ENCODE results near the gene UBL5.
A peak's percentile ranks its signal among the peaks of the same experiment; 100 is the strongest.

The UBL5 gene

DNA sequence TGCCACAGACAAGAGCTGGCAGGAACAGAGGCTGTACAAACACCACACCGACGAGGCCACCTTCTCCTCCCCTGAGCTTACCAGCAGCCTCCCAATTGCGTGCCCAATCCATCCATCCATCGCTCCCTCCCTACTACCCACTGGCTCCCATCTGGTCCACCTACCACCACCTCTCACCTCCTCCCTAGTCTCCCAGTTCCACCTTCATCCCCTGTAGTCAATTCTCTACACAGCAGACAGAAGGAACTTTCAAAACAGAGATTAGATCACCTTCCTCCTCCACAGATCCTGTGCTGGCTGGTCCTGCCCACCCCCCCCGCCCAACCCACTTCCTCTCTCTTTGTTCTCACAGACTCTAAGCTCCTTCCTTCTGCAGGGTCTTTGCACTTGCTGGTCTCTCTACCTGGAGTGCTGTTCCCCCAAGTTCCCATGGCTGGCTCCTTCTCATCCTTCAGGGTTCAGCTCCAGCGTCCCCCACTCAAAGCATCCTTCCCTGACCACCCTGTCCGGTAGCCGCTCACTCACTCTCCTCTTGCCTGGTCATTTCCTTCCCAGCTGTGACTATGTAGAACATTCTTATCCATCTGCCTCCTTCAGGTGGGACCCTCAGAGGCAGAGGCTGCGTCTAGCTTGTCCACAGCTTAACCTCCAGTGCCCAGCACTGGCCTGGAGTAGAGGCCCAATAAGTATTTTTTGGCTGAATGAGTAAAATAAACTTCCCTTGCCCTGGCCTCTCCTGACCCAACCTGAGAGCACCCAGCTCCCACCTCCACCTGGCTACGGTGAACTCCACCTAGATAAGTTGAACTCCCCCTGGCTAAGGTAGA is 30.4 kb downstream of the UBL5 start:
- no peak for DNase-seq (ENCODE audit: extremely low spot score)
- no peak for TF ChIP-seq CTBP1 (IDR thresholded peaks at IDR 0.05; ENCODE audit: borderline replicate concordance)
- no peak for TF ChIP-seq TARDBP (IDR thresholded peaks at IDR 0.05)
- TF ChIP-seq ARNT (IDR thresholded peaks at IDR 0.05) = no peak
- no peak for TF ChIP-seq BHLHE40 (IDR thresholded peaks at IDR 0.05; ENCODE audit: borderline replicate concordance)
- TF ChIP-seq LEF1 (IDR thresholded peaks at IDR 0.05; ENCODE audit: borderline replicate concordance) = no peak
- TF ChIP-seq FOXM1 (IDR thresholded peaks at IDR 0.05; ENCODE audit: borderline replicate concordance) = no peak
- no peak for TF ChIP-seq FOXK2 (IDR thresholded peaks at IDR 0.05)
- no peak for TF ChIP-seq FOXA1 (IDR thresholded peaks at IDR 0.05)
- no peak for TF ChIP-seq L3MBTL2 (conservative IDR thresholded peaks at IDR 0.05)
- TF ChIP-seq ZNF384 (IDR thresholded peaks at IDR 0.05) = no peak
- no peak for TF ChIP-seq SUZ12 (IDR thresholded peaks at IDR 0.05)
- TF ChIP-seq, protein P1, sequence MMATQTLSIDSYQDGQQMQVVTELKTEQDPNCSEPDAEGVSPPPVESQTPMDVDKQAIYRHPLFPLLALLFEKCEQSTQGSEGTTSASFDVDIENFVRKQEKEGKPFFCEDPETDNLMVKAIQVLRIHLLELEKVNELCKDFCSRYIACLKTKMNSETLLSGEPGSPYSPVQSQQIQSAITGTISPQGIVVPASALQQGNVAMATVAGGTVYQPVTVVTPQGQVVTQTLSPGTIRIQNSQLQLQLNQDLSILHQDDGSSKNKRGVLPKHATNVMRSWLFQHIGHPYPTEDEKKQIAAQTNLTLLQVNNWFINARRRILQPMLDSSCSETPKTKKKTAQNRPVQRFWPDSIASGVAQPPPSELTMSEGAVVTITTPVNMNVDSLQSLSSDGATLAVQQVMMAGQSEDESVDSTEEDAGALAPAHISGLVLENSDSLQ (IDR thresholded peaks at IDR 0.05) = no peak
- TF ChIP-seq ELF4 (IDR thresholded peaks at IDR 0.05) = no peak
- TF ChIP-seq HDGF (IDR thresholded peaks at IDR 0.05; ENCODE audit: borderline replicate concordance) = no peak
- no peak for TF ChIP-seq NFRKB (IDR thresholded peaks at IDR 0.05)
- CTCF ChIA-PET = no interaction called here
- POLR2A ChIA-PET = no interaction called here

DNA sequence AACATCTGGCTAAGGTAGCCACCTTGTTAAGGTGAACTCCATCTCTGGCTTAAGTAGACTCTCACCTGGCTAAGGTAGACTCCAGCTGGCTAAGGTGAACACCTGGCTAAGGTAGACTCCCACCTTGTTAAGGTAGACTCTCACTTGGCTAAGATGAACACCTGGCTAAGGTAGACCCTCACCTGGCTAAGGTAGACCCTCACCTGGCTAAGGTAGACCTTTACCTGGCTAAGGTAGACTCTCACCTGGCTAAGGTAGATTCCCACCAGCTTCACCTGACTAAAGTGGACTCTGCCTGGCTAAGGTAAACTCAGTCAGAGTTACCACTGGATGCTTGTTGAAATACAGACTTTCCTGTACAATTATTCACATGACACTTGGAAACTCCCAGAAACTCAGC is 31.0 kb downstream of the UBL5 start:
- TF ChIP-seq CTBP1 (IDR thresholded peaks at IDR 0.05; ENCODE audit: borderline replicate concordance) = peak; percentile 52; the same call in 1 of the 2 replicates
- no peak for TF ChIP-seq ELF4 (IDR thresholded peaks at IDR 0.05)
- CTCF ChIA-PET = no interaction called here
- DNase-seq (ENCODE audit: extremely low spot score) = no peak
- POLR2A ChIA-PET = no interaction called here

DNA sequence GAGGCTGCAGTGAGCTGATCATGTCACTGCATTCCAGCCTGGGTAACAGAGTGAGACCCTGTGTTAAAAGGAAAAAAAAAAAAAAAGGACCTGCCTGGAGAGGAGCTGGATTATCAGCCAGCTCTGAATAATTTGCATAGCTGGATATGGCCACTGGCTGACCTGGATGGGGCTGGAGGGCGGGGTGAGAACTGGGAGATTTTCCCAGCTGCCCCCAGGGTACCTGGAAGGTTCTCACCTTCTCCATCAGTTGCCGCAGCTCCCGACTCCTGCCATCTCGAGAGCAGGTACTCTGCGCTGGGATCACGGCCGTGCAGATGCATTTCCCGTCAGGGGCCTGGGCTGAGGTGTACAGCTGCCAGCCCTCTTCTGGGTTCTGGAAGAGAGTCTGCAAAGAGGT is 32.7 kb downstream of the UBL5 start:
- CTCF ChIA-PET = no interaction called here

DNA sequence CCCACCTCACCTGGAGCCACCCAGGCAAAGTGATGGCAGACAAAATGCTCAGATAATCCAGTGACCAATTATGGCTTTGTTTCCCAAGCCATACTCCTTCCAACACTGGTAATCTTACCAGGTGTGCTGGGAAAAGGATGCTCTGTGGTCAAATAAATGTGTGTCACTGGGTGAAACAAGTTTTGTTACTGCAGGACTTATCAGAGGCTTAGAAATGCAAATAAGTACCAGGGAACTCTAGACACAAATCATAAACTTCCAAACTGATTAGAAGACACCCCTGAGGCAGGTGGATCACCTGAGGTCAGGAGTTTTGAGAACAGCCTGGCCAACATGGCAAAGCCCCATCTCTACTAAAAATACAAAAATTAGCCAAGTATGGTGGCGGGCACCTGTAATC is 33.8 kb downstream of the UBL5 start:
- CTCF ChIA-PET = no interaction called here
- TF ChIP-seq CTBP1 (IDR thresholded peaks at IDR 0.05; ENCODE audit: borderline replicate concordance) (no peak), ZNF384 (IDR thresholded peaks at IDR 0.05) (no peak), FOXA1 (IDR thresholded peaks at IDR 0.05) (no peak), NFRKB (IDR thresholded peaks at IDR 0.05) (no peak), SUZ12 (IDR thresholded peaks at IDR 0.05) (no peak), SP1 (IDR thresholded peaks at IDR 0.05) (no peak)
- no peak for DNase-seq (ENCODE audit: extremely low spot score)
- POLR2A ChIA-PET = no interaction called here

More for the DNA sequence above, 32.7 kb downstream of the UBL5 start:
- POLR2A ChIA-PET = no interaction called here
- no peak for TF ChIP-seq BHLHE40 (IDR thresholded peaks at IDR 0.05; ENCODE audit: borderline replicate concordance)
- no peak for TF ChIP-seq HDGF (IDR thresholded peaks at IDR 0.05; ENCODE audit: borderline replicate concordance)
- no peak for TF ChIP-seq CTBP1 (IDR thresholded peaks at IDR 0.05; ENCODE audit: borderline replicate concordance)
- no peak for TF ChIP-seq FOXK2 (IDR thresholded peaks at IDR 0.05)
- TF ChIP-seq ARNT (IDR thresholded peaks at IDR 0.05) = no peak
- TF ChIP-seq FOXA1 (IDR thresholded peaks at IDR 0.05) = no peak
- no peak for TF ChIP-seq ELF4 (IDR thresholded peaks at IDR 0.05)
- TF ChIP-seq TARDBP (IDR thresholded peaks at IDR 0.05) = no peak
- no peak for TF ChIP-seq FOXM1 (IDR thresholded peaks at IDR 0.05; ENCODE audit: borderline replicate concordance)
- no peak for TF ChIP-seq SP1 (IDR thresholded peaks at IDR 0.05)
- TF ChIP-seq LEF1 (IDR thresholded peaks at IDR 0.05; ENCODE audit: borderline replicate concordance) = no peak
- no peak for DNase-seq (ENCODE audit: extremely low spot score)

DNA sequence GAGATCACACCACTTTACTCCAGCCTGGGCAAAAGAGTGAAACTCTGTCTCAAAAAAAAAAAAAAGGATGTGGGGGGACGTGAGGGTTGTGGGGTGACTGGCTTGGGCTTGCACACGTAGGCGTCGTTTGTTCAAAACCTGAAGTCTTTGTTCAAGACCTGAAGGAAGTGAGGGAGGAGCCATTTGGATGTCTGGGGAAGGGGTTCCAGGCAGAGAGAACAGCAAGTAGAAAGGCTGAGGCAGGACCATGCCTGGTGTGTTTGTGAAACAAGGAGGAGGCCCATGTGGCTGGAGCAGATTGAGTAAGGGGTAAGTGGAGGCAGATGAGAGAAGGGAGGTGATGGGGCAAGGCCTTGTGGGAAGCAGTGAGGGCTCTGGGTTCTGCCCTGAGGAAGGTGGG is 35.2 kb downstream of the UBL5 start:
- POLR2A ChIA-PET = no interaction called here
- TF ChIP-seq ZNF384 (IDR thresholded peaks at IDR 0.05) (no peak), ELF4 (IDR thresholded peaks at IDR 0.05) (no peak), LEF1 (IDR thresholded peaks at IDR 0.05; ENCODE audit: borderline replicate concordance) (no peak), FOXA1 (IDR thresholded peaks at IDR 0.05) (no peak), FOXK2 (IDR thresholded peaks at IDR 0.05) (no peak), HDGF (IDR thresholded peaks at IDR 0.05; ENCODE audit: borderline replicate concordance) (no peak), SP1 (IDR thresholded peaks at IDR 0.05) (no peak), L3MBTL2 (conservative IDR thresholded peaks at IDR 0.05) (no peak), FOXM1 (IDR thresholded peaks at IDR 0.05; ENCODE audit: borderline replicate concordance) (no peak), BHLHE40 (IDR thresholded peaks at IDR 0.05; ENCODE audit: borderline replicate concordance) (no peak), TARDBP (IDR thresholded peaks at IDR 0.05) (no peak), NFRKB (IDR thresholded peaks at IDR 0.05) (no peak), SUZ12 (IDR thresholded peaks at IDR 0.05) (no peak), CTBP1 (IDR thresholded peaks at IDR 0.05; ENCODE audit: borderline replicate concordance) (no peak), ARNT (IDR thresholded peaks at IDR 0.05) (no peak)
- TF ChIP-seq, protein P1 (IDR thresholded peaks at IDR 0.05) = no peak
- CTCF ChIA-PET = interaction anchor here (0.6 kb wide), 1 partner anchor 127 kb away, joined by 3 read pairs; no protein-coding TSS in a partner anchor
- DNase-seq (ENCODE audit: extremely low spot score) = no peak

DNA sequence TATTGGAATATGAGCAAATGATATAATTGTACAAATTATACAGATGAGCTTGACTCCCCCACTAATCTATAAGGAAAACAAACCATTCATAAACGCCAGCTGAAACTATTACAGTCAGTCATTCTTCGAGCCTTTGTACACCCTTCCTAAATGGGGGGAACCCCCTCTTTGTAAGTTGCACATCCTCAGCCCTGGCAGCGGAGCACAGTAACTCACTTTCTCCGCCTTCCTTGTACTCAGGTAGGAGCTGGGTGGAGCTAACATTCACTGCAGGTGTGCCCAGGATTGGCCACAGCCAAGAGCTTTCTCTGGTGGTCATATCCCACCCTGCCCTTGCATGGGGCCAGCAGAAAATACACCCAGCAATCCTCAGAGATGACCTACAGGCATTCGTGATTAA is 36.0 kb downstream of the UBL5 start:
- ChIA-PET POLR2A (no interaction called here), CTCF (interaction anchor here (0.6 kb wide), 1 partner anchor 126 kb away, joined by 3 read pairs; no protein-coding TSS in a partner anchor)
- TF ChIP-seq SP1 (IDR thresholded peaks at IDR 0.05) = no peak
- no peak for TF ChIP-seq TARDBP (IDR thresholded peaks at IDR 0.05)
- TF ChIP-seq FOXK2 (IDR thresholded peaks at IDR 0.05) = no peak
- no peak for TF ChIP-seq LEF1 (IDR thresholded peaks at IDR 0.05; ENCODE audit: borderline replicate concordance)
- TF ChIP-seq, protein P1 (IDR thresholded peaks at IDR 0.05) = no peak
- no peak for TF ChIP-seq SUZ12 (IDR thresholded peaks at IDR 0.05)
- TF ChIP-seq CTBP1 (IDR thresholded peaks at IDR 0.05; ENCODE audit: borderline replicate concordance) = no peak
- no peak for TF ChIP-seq NFRKB (IDR thresholded peaks at IDR 0.05)
- no peak for TF ChIP-seq BHLHE40 (IDR thresholded peaks at IDR 0.05; ENCODE audit: borderline replicate concordance)
- no peak for TF ChIP-seq FOXA1 (IDR thresholded peaks at IDR 0.05)
- no peak for DNase-seq (ENCODE audit: extremely low spot score)

All from HEK293T (cell line).